HG03045 (cell line): Measurements from ENCODE around the gene CEP57L1.
"Not testable (repeated sequence)": the region's sequence is repeated elsewhere in the genome, so short reads cannot be mapped to it uniquely, and the experiment has no call there.

ENCODE experiments used
- ATAC-seq: cut with Tn5 transposase; IDR thresholded peaks from one replicate; pipeline ENCODE4 v1.9.1; 2021; ENCODE audit warnings: mild to moderate bottlenecking, moderate library complexity; ENCODE audit not compliant: unreplicated experiment

The CEP57L1 gene

DNA sequence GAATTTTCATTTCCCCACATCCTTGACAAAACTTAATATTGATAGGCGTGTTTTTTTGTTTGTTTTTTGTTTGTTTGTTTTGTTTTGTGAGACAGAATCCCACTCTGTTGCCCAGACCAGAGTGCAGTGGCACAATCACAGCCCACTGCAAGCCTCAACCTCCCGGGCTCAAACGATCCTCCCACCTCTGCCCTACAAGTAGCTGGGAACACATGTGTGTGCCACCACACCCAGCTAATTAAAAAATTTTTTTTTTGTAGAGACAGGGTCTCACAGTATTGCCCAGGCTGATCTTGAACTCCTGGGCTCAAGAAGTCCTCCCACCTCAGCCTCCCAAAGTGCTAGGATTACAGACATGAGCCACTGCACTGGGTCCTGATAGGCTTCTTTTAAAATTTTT, 9.2 kb downstream of the CEP57L1 start:
- no peak for ATAC-seq

DNA sequence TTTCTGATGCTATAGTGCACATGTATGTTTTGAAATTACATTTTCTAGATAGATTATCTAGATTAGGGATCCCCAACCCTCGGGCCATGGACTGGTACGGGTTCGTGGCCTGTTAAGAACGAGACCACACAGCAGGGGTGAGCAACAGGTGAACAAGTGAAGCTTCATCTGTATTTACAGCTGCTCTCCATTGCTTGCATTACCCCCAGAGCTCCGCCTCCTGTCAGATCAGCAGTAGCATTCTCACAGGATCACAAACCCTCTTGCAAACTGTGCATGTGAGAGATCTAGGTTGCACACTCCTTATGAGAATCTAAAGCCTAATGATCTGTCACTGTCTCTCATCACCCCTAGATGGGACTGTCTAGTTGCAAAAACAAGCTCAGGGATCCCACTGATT, 10.4 kb downstream of the CEP57L1 start:
- ATAC-seq = no peak

DNA sequence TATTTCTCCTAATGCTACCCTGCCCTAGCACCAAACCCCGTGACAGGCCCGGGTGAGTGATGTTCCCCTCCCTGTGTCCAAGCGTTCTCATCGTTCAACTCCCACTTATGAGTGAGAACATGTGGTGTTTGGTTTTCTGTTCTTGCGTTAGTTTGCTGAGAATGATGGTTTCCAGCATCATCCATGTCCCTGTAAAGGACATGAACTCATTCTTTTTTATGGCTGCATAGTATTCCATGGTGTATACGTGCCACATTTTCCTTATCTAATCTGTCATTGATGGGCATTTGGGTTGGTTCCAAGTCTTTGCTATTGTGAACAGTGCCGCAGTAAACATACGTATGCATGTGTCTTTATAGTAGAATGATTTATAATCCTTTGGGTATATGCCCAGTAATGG, 14.4 kb downstream of the CEP57L1 start:
- ATAC-seq = not testable (repeated sequence)

DNA sequence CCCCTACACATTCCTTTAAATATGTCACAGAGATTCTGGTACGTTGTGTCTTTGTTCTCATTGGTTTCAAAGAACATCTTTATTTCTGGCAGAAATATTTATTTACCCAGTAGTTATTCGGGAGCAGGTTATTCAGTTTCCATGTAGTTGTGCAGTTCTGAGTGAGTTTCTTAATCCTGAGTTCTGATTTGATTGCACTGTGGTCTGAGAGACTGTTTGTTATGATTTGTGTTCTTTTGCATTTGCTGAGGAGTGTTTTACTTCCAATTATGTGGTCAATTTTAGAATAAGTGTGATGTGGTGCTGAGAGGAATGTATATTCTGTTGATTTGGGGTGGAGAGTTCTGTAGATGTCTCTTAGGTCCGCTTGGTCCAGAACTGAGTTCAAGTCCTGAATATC, 17.4 kb downstream of the CEP57L1 start:
- not testable (repeated sequence) for ATAC-seq

DNA sequence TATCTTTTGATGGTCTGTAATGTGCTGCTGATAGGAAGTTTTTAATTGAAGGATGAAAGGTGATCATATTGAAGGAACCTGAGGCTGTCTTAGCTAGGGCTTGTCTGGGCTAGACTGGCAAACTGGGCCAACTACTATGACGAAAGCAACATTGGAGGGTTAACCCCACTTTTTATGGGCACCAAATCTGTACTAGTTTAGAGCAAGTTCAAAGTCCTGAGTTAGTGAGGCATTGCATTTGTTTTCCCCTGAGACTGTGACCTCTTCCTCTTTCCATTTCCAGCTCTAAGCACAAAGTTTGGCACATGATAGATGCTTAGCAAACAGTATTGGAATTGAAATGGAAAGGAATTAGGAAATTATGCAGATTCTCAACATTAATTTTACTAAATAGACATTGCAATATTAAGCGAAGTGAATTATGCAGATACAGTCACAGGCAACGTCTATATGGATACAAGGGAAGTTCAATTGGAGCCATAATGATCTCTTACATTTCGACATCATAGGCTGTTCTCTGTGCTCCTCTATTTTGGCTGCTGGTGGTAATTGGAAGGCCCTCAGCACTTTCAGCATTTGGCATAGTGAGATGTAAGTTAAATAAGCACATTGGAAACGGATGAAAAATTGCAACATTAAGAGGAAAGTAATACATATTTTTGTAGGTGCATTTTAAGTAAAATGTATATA, 22.2 kb downstream of the CEP57L1 start:
- ATAC-seq = no peak

DNA sequence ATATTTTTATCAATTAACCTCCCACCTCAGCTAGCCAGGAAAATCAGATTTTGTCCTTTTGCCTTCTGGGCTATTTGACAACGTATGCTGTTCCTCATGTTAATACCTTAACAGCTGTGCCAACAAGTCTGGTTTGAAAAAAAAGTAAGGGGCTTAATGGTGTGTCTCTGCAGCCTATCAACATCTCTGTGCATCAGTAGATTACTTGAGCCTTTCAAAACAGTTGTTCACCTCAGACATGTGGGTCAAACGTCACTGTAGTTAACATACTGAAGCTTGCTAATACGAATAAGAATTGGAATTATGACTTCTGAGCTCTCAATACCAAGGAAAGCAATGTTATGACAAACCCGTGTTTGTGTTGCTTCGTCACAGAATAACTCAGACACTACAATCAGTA, 23.0 kb downstream of the CEP57L1 start:
- ATAC-seq = no peak

DNA sequence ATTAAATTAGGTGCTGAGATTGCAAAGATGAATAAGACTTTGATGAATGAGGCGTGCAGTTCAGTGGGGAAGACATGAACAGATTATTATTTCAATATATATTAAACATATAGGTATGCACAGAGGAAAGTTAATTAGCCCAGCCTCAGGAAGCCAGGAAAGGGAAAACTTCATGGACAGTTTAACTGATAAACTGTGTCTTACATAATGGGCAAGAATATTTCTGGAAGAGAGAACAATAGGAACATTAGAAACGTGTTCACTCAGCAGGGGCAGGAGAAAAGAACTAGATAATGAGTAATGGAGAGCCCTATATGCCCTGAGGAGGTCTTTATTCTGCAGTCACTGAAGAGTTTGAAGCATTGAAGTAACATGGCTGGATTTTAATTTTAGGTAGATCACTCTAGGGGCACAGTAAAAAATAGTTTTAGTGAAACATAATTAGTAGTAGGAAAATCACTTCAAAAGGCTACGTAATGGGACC, 23.6 kb downstream of the CEP57L1 start:
- ATAC-seq = no peak

DNA sequence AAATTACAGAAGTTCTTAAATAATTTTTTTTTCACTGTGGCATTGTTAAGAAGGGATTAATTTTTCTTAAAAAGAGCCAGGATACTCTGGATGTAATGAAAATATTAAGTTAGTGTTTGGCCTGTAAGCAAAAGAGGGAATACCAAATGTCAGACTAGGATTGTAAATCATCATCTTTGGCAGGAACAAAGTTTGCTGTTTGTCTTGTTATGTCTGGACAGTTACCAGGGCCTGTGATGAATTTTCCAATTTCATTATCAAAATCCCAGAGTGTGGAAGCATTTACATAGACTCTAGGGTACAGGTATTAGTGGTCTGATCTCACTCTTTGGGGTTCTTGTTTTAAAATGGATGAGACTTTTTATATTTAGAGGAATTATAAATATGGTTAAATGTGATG, 26.1 kb downstream of the CEP57L1 start:
- no peak for ATAC-seq

DNA sequence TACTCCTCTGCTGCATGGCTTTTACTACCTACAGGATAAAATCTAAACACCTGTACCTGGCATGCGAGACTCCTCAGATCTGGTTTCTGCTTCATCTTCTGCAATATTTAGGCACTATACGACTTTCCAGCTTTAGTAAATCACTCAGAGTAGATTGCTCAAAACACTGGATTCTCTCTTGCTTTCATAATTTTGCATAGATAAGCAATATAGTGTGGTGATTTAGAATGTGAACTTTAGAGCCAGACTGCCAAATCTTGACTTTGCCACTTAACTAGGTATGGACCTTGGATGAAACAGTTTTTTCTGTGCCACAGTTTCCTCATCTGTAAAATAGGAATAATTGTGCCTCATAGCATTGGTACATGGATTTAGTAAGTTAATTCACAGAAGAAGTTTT, 28.9 kb downstream of the CEP57L1 start:
- no peak for ATAC-seq

DNA sequence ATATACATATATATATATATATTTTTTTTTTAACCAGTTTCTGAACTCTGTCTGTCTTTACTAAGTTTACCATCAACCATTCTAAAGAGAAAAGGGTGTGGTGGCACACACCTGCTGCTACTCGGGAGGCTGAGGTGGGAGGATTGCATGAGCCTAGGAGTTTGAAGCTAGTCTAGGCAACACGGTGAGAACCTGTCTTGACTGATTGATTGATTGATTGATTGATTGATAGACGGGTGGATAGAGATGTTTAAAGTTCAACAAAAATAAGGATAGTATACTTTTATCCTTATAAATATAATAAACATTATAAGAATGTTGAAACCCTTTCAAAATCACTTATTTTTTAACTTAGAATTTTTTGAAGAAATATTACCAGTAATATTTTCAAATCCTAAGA, 30.2 kb downstream of the CEP57L1 start:
- ATAC-seq = no peak

DNA sequence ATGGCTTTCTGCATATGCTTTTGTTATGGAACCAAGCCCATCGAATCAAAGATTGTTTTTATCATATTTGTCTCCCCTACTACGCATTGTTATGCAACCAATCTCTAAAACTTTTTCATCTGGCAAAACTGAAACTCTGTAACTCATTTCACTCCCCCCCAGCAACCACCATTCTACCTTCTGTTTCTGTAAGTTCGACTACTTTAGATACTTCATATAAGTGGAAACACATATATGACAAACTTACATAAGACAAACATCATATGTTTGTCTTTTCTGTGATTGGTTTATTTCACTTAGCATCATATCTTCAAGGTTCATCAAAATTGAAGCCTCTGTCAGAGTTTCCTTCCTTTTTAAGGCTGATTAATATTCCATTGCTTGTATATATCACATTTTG, 34.8 kb downstream of the CEP57L1 start:
- ATAC-seq = no peak

DNA sequence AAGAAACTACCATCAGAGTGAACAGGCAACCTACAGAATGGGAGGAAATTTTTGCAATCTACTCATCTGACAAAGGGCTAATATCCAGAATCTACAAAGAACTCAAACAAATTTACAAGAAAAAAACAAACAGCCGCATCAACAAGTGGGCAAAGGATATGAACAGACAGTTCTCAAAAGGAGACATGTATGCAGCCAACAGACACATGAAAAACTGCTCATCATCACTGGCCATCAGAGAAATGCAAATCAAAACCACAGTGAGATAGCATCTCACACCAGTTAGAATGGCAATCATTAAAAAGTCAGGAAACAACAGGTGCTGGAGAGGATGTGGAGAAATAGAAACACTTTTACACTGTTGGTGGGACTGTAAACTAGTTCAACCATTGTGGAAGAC, 40.3 kb downstream of the CEP57L1 start:
- not testable (repeated sequence) for ATAC-seq

DNA sequence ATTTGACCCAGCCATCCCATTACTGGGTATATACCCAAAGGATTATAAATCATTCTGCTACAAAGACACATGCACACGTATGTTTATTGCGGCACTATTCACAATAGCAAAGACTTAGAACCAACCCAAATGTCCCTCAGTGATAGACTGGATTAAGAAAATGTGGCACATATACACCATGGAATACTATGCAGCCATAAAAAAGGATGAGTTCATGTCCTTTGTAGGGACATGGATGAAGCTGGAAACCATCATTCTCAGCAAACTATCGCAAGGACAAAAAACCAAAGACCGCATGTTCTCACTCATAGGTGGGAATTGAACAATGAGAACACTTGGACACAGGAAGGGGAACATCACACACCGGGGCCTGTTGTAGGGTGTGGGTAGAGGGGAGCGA, 40.7 kb downstream of the CEP57L1 start:
- not testable (repeated sequence) for ATAC-seq

DNA sequence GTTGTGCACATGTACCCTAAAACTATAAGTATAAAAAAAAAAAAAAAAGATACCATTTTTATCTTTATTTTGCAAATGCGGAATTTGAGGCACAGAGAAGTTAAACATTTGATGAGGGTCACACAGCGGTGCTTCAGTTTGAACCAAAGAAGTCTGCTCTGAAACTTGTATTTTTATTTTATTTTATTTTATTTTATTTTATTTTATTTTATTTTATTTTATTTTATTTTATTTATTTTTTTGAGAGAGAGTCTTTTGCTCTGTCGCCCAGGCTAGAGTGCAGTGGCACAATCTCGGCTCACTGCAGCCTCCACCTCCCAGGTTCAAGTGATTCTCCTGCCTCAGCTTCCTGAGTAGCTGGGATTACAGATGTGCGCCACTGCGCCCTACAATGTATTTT, 41.2 kb downstream of the CEP57L1 start:
- not testable (repeated sequence) for ATAC-seq

DNA sequence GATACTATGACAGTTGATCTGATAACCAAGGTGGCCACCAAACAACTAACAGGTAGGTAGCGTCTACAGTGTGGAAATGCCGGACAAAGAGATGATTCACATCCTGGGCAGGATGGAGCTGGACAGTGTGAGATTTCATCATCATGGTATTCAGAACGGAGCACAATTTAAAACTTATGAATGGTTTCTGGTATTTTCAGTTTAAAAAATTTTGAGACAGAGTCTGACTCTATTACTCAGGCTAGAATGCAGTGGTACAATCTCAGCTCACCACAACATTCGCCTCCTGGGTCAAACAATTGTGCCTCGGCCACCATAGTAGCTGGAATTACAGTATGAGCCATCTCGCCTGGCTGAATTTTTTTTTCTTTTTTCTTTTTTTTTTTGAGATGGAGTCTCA, 43.8 kb downstream of the CEP57L1 start:
- ATAC-seq = no peak

DNA sequence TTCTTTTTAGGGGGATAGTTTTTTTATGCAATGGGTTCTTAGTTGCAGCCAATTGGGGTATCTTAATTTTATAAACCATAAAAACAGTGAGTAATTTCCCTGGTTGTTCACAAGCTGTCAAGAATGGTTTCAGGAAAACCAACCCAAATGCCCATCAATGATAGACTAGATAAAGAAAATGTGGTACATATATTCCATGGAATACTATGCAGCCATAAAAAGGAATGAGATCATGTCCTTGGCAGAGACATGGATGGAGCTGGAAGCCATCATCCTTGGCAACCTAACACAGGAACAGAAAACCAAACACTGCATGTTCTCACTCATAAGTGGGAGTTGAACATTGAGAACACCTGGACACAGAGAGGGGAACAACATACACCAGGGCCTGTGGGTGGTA, 46.8 kb downstream of the CEP57L1 start:
- not testable (repeated sequence) for ATAC-seq

DNA sequence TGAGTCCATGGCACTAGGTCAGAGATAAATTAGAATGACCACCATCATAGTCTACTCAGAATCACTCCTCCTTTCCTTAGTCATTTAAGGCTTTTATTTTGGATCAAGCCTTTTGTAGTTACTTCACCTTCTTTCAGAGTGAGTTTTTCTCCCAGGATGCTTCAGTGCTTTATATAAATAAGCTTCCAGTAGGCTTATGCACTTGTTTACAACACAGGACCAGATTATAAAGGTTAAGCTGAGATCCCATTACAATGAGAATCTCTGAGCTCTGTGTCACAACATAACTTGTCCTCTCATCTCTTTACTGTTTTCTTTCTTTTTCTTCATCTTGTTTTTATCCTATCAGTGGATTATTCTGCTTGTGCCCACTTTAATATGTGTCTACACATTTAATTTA, 47.9 kb downstream of the CEP57L1 start:
- no peak for ATAC-seq

DNA sequence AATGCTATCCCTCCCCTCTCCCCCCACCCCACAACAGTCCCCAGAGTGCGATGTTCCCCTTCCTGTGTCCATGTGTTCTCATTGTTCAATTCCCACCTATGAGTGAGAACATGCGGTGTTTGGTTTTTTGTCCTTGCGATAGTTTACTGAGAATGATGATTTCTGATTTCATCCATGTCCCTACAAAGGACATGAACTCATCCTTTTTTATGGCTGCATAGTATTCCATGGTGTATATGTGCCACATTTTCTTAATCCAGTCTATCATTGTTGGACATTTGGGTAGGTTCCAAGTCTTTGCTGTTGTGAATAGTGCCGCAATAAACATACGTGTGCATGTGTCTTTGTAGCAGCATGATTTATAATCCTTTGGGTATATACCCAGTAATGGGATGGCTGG, 52.9 kb downstream of the CEP57L1 start:
- not testable (repeated sequence) for ATAC-seq

DNA sequence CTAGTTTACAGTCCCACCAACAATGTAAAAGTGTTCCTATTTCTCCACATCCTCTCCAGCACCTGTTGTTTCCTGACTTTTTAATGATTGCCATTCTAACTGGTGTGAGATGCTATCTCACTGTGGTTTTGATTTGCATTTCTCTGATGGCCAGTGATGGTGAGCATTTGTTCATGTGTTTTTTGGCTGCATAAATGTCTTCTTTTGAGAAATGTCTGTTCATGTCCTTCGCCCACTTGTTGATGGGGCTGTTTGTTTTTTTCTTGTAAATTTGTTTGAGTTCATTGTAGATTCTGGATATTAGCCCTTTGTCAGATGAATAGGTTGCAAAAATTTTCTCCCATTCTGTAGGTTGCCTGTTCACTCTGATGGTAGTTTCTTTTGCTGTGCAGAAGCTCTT, 53.4 kb downstream of the CEP57L1 start:
- not testable (repeated sequence) for ATAC-seq

DNA sequence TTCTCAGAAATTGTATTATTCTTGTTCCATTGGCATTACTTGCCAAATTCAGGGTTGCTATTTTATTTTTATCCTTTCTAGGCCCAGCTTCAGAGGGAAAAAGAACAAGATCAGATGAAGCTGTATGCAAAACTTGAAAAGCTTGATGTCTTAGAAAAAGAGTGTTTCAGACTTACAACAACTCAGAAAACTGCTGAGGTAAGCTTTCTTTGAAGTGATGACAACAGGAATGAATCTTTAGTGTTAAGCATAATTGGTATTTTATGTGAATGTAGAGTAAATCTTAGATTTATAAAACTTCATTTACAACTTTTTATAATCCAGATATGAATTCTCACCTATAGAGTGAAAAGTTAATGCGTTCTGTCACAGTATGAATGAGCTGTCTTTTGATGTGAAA, 58.4 kb downstream of the CEP57L1 start:
- no peak for ATAC-seq

DNA sequence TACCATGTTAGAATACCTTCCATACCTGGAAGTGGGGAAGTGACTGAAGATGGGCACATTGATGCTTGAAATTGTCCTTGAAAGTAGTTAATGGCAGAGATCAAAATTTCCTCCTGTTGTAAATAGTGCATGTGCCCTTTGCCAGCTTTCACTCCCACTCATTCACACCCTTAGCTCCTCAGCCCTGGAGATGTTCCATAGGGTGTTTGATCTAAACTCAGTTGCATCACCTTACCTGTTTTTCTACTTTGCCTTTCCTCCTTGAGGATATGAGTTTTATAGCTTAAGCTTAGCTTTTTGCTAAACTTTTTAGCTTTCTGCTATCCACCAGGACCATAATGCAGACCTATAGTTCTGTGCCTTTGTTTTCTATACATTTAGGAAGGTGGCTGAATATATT, 69.0 kb downstream of the CEP57L1 start:
- ATAC-seq = no peak

DNA sequence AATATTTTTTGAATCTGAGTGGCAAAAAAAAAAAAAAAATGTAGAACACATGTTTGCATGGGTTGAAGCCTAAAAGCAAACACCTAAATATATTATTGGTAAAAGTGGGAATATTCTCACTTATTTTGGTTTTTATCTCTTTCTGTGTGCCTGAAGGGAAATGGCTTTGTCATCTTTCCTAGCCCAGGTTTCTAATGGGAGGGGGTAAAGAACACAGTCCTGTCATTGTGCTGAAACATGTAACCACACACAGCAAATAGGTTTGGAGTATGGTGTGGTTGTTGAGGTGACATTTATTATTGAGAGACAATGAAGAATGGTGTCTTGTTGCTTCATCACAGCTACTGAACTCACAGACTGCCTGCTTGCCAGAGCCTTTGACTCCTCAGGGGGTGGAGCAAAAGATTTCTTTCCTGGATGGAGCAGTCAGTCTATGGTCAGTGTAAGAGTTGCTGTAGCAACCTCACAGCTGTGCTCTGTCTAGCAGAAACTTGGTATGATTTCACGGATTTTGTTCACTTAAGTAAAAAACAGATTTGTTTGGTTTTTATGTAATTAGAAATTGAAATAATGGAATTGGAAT, 70.2 kb downstream of the CEP57L1 start:
- no peak for ATAC-seq

DNA sequence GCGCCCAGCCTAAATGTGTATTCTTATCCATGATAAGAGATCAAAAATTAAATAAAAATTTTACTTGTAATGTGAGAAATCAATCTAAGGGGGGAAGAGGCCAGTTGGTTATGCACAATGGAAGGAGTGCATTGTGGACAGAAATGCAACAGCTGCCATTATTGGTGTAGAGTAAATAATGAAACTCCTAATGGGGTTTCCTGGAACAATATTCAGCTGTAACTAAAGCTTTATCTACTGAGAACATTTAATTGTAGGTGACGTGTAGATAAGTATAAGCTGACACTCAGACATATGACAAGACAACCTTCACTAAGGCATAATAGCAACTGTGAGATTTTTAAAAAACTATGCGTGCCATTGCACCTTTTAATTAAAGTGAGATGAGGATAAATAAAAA, 71.4 kb downstream of the CEP57L1 start:
- ATAC-seq = no peak
